Activated CD8-positive, alpha-beta T cell treated with anti-CD3 and anti-CD28 coated beads, Interleukin-2, amount 10 ng/mL, durations not matched to agents 7 days and 5 days (primary cell): Measurements from ENCODE around the gene RGS12. TPM values are rescaled to one million over a fixed set of nuclear protein-coding genes. Genes with fewer than 3 reads are reported as not detected.

ENCODE experiments used
- ATAC-seq: fragments of 150-1000 bp; cut with Tn5 transposase; one replicate; pipeline ENCODE4 v1.10.0; 2021; ENCODE audit warnings: moderate library complexity
- CTCF ChIA-PET: fragments of 350-600 bp; sonication (Branson Sonifier 250); formaldehyde crosslinking; loops from one replicate; lab custom pipeline; 2021; ENCODE audit warnings: antibody characterized with exemption; lab: Charles Lee
- POLR2A ChIA-PET: fragments of 350-600 bp; sonication (Branson Sonifier 250); formaldehyde crosslinking; loops from one replicate; lab custom pipeline; 2021; ENCODE audit warnings: antibody characterized with exemption; lab: Charles Lee
- DNase-seq: peaks from one replicate; pipeline ENCODE4 v3.0.0-alpha.2; 2020
- H3K27ac Mint-ChIP-seq: one replicate; pipeline ENCODE4 v1.8.0; 2021; ENCODE audit warnings: mild to moderate bottlenecking, mixed read lengths
- H3K27me3 Mint-ChIP-seq: one replicate; pipeline ENCODE4 v1.8.0; 2021; ENCODE audit warnings: low read depth, mixed read lengths
- H3K36me3 Mint-ChIP-seq: one replicate; pipeline ENCODE4 v1.8.0; 2021; ENCODE audit warnings: low read depth, mixed read lengths
- H3K4me1 Mint-ChIP-seq: one replicate; pipeline ENCODE4 v1.8.0; 2021; ENCODE audit warnings: low read depth, mixed read lengths
- H3K4me3 Mint-ChIP-seq: one replicate; pipeline ENCODE4 v1.8.0; 2021; ENCODE audit warnings: mild to moderate bottlenecking, mixed read lengths
- H3K9me3 Mint-ChIP-seq: one replicate; pipeline ENCODE4 v1.8.0; 2022; ENCODE audit warnings: mixed read lengths; ENCODE audit not compliant: insufficient read depth
- total RNA-seq, 2 experiments: library from RNA; stranded (reverse); gene quantifications; one replicate each; pipeline ENCODE4 v1.2.3, GENCODE V29; 2021

Gene RGS12
- total RNA-seq, 2 experiments from 2014 or later: 4.7 to 8.3 TPM

GRCh38 chr4:3256230-3257102 lies 36.4 kb upstream of the RGS12 start:
- DNase-seq (no peak), ATAC-seq (no peak)
- Mint-ChIP-seq H3K27ac (no peak overlapping the region), H3K36me3 (no peaks in the 10 kb centered on the region), H3K4me1 (no peaks in the 10 kb centered on the region), H3K4me3 (no peak overlapping the region), H3K9me3 (no peaks in the 10 kb centered on the region), H3K27me3 (no peaks in the 10 kb centered on the region)
- ChIA-PET CTCF (no interaction called here), POLR2A (no interaction called here)

GRCh38 chr4:3257103-3257555 lies 35.7 kb upstream of the RGS12 start:
- H3K9me3 Mint-ChIP-seq: no peaks in the 10 kb centered on the region
- H3K4me3 Mint-ChIP-seq: no peak overlapping the region
- ChIA-PET CTCF (no interaction called here), POLR2A (no interaction called here)
- DNase-seq (no peak), ATAC-seq (no peak)
- no peak overlapping the region for H3K27ac Mint-ChIP-seq
- H3K4me1 Mint-ChIP-seq: no peaks in the 10 kb centered on the region
- H3K27me3 Mint-ChIP-seq: no peaks in the 10 kb centered on the region
- no peaks in the 10 kb centered on the region for H3K36me3 Mint-ChIP-seq

GRCh38 chr4:3257556-3258482 lies 35.0 kb upstream of the RGS12 start:
- no peaks in the 10 kb centered on the region for H3K4me1 Mint-ChIP-seq
- ATAC-seq: no peak
- DNase-seq: no peak
- no peaks in the 10 kb centered on the region for H3K36me3 Mint-ChIP-seq
- H3K27me3 Mint-ChIP-seq: no peaks in the 10 kb centered on the region
- POLR2A ChIA-PET: no interaction called here
- H3K9me3 Mint-ChIP-seq: no peaks in the 10 kb centered on the region
- H3K4me3 Mint-ChIP-seq: no peak overlapping the region
- CTCF ChIA-PET: interaction anchor here (0.9 kb wide), 1 partner anchor 12 kb away, joined by 3 read pairs; no protein-coding TSS in a partner anchor
- no peak overlapping the region for H3K27ac Mint-ChIP-seq

- ATAC-seq (no peak), DNase-seq (no peak)
- Mint-ChIP-seq H3K36me3 (no peaks in the 10 kb centered on the region), H3K4me3 (no peak overlapping the region), H3K9me3 (no peaks in the 10 kb centered on the region), H3K4me1 (no peaks in the 10 kb centered on the region), H3K27me3 (no peaks in the 10 kb centered on the region), H3K27ac (no peak overlapping the region)
- ChIA-PET POLR2A (no interaction called here), CTCF (no interaction called here)
Measured at GRCh38 chr4:3261411-3262207, 31.2 kb upstream of the RGS12 start.

- Mint-ChIP-seq H3K4me3 (no peak overlapping the region), H3K4me1 (no peaks in the 10 kb centered on the region), H3K9me3 (no peaks in the 10 kb centered on the region), H3K27ac (no peak overlapping the region), H3K27me3 (no peaks in the 10 kb centered on the region), H3K36me3 (no peaks in the 10 kb centered on the region)
- no peak for DNase-seq
- ChIA-PET POLR2A (no interaction called here), CTCF (no interaction called here)
- peak; percentile 30 for ATAC-seq
Measured at GRCh38 chr4:3262208-3263052, 30.4 kb upstream of the RGS12 start.

GRCh38 chr4:3263053-3263875 lies 29.6 kb upstream of the RGS12 start:
- CTCF ChIA-PET: no interaction called here
- H3K27ac Mint-ChIP-seq: no peak overlapping the region

GRCh38 chr4:3263876-3264193 lies 29.0 kb upstream of the RGS12 start:
- DNase-seq (no peak), ATAC-seq (no peak)
- CTCF ChIA-PET: no interaction called here
- H3K27ac Mint-ChIP-seq: no peak overlapping the region
- no peaks in the 10 kb centered on the region for H3K27me3 Mint-ChIP-seq
- no peaks in the 10 kb centered on the region for H3K36me3 Mint-ChIP-seq
- POLR2A ChIA-PET: no interaction called here
- no peaks in the 10 kb centered on the region for H3K4me1 Mint-ChIP-seq
- H3K9me3 Mint-ChIP-seq: no peaks in the 10 kb centered on the region
- H3K4me3 Mint-ChIP-seq: no peak overlapping the region

More at GRCh38 chr4:3263053-3263875, 29.6 kb upstream of the RGS12 start:
- no peak for ATAC-seq
- H3K27me3 Mint-ChIP-seq: no peaks in the 10 kb centered on the region
- no peaks in the 10 kb centered on the region for H3K9me3 Mint-ChIP-seq
- no peak for DNase-seq
- no peaks in the 10 kb centered on the region for H3K4me1 Mint-ChIP-seq
- POLR2A ChIA-PET: no interaction called here
- no peak overlapping the region for H3K4me3 Mint-ChIP-seq
- H3K36me3 Mint-ChIP-seq: no peaks in the 10 kb centered on the region

- CTCF ChIA-PET: no interaction called here
- Mint-ChIP-seq H3K9me3 (no peaks in the 10 kb centered on the region), H3K4me3 (no peak overlapping the region), H3K27me3 (no peaks in the 10 kb centered on the region), H3K27ac (no peak overlapping the region), H3K4me1 (no peaks in the 10 kb centered on the region), H3K36me3 (no peaks in the 10 kb centered on the region)
- ATAC-seq: no peak
- DNase-seq: no peak
- POLR2A ChIA-PET: no interaction called here
Measured at GRCh38 chr4:3266076-3266475, 26.7 kb upstream of the RGS12 start.

GRCh38 chr4:3267576-3268394 lies 25.0 kb upstream of the RGS12 start:
- Mint-ChIP-seq H3K27ac (no peak overlapping the region), H3K36me3 (no peaks in the 10 kb centered on the region), H3K4me1 (no peaks in the 10 kb centered on the region), H3K4me3 (no peak overlapping the region), H3K9me3 (no peaks in the 10 kb centered on the region), H3K27me3 (peaks cover 9% of the 10 kb centered on the region)
- DNase-seq (no peak), ATAC-seq (no peak)
- ChIA-PET POLR2A (no interaction called here), CTCF (no interaction called here)
